ENCODE results near the gene ARHGAP6.
"Not testable (repeated sequence)": the region's sequence is repeated elsewhere in the genome, so short reads cannot be mapped to it uniquely, and the experiment has no call there.

The ARHGAP6 gene

DNA sequence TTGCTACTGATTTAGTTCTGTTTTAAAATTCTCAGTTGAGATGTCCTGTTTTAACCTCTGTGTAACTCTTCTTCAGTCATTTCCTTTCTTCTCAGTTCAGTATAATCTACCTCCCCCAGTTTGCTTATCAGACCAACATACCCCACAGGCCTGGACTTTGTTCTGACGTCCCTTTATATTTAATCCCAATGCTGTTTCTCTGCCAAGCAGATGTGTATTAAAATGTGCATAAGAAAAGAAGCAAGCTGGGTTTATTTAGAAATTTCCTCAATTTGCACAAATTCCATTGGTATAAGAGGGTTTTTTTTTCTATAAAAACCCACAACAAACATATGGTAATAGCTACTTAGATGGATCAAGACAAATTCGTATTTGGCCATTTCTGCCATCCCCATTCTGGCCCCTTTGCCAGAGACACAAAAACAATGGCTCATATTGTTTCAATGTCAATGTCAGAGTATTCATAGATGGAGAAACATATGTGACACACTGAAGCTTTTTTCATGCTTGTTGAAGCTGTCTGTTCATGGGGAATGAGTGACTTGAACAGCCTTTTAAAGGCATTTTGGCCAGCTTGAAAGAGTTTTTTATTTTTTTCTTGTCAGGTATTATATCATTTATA lies 530.0 kb downstream of the ARHGAP6 start:
- DNase-seq: no peak
- Histone ChIP-seq H3K27me3 (ENCODE audit: insufficient read depth, low read depth, severe bottlenecking) (no peaks in the 10 kb centered on the region), H3K36me3 (no peaks in the 10 kb centered on the region)

DNA sequence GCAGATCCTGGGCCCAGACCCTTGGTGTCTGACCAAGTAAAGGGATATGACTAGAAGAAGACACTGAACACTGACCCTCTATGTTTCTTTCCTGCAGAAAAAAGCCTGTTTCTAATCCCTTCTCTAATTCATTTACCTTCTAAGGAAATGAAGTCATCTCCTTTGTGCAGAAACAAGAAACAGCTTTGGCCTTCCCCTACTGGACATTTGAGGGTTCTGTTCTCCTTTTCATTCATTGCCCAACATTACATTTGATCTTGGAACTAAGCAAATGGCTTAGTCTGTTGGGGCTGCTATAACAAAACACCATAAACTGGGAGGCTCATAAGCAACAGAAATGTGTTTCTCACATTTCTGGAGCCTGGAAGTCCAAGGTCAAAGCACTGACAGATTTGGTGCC lies 534.6 kb downstream of the ARHGAP6 start:
- Histone ChIP-seq H3K27me3 (ENCODE audit: insufficient read depth, low read depth, severe bottlenecking) (no peaks in the 10 kb centered on the region), H3K36me3 (no peaks in the 10 kb centered on the region), H3K9me3 (ENCODE audit: severe bottlenecking) (no peaks in the 10 kb centered on the region), H3K4me3 (ENCODE audit: low read depth, low read length) (no peak overlapping the region), H3K27ac (no peak overlapping the region)
- no peak for TF ChIP-seq CTCF (IDR thresholded peaks at IDR 0.05; ENCODE audit: low read depth, low read length)
- no peak for DNase-seq

More for the DNA sequence above, 530.0 kb downstream of the ARHGAP6 start:
- no peak for TF ChIP-seq CTCF (IDR thresholded peaks at IDR 0.05; ENCODE audit: low read depth, low read length)
- Histone ChIP-seq H3K27ac (no peak overlapping the region), H3K4me3 (ENCODE audit: low read depth, low read length) (no peak overlapping the region), H3K9me3 (ENCODE audit: severe bottlenecking) (no peaks in the 10 kb centered on the region)

- Histone ChIP-seq H3K9me3 (ENCODE audit: severe bottlenecking) (no peaks in the 10 kb centered on the region), H3K27ac (no peak overlapping the region), H3K36me3 (no peaks in the 10 kb centered on the region), H3K27me3 (ENCODE audit: insufficient read depth, low read depth, severe bottlenecking) (no peaks in the 10 kb centered on the region), H3K4me3 (ENCODE audit: low read depth, low read length) (no peak overlapping the region)
- no peak for DNase-seq
- no peak for TF ChIP-seq CTCF (IDR thresholded peaks at IDR 0.05; ENCODE audit: low read depth, low read length)
Measured at GRCh38 chrX:11130136-11130535, 535.6 kb downstream of the ARHGAP6 start.

DNA sequence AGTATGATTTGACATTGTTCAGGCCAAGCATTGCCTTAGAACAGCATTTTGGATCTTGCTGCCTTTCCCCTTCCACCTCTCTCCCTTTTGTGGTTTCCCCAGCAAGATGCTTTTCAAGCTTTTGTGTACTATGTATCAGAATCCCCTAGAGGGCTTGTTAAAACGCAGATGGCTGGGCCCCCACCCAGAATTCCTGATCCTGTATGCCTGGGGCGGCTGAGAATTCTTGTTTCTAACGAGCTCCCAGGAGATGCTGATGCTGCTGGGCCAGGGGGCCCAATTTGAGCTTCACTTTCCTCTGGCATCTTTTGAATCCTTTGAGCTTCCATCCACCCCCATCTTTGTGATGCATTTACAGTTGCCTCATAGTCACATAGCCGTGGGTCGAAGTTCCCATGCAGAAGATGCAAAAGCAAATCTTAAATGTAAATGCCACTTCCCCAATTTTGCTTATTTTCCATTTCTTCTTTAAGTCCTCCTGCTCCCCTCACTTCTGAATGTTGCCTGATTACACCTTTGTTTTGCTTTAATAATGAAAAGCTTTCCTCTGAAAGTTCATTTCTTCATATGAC lies 536.1 kb downstream of the ARHGAP6 start:
- no peak overlapping the region for H3K27ac ChIP-seq
- no peaks in the 10 kb centered on the region for H3K27me3 ChIP-seq (ENCODE audit: insufficient read depth, low read depth, severe bottlenecking)
- H3K9me3 ChIP-seq (ENCODE audit: severe bottlenecking): no peaks in the 10 kb centered on the region
- H3K4me3 ChIP-seq (ENCODE audit: low read depth, low read length): no peak overlapping the region
- no peak for TF ChIP-seq CTCF (IDR thresholded peaks at IDR 0.05; ENCODE audit: low read depth, low read length)
- DNase-seq: no peak
- no peaks in the 10 kb centered on the region for H3K36me3 ChIP-seq

DNA sequence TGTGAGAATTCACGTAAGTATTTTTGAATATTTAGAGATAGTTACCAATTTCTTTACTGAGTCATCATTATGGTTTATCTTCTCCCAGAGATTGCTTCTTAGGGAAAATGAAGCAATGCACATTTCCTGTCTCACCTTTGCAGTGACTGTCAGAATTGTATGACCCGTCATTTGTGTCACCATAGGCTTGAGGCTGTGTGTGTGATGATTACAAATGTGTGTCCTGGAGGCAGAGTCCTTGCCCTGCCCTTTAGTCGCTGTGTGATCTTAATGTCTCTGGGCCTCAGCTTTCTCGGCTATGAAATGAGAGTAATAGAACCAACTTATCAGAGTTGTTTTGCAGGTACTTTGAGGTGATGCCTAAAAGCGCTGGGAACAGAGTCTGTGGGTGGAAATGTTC lies 540.7 kb downstream of the ARHGAP6 start:
- DNase-seq: no peak
- Histone ChIP-seq H3K27me3 (ENCODE audit: insufficient read depth, low read depth, severe bottlenecking) (no peaks in the 10 kb centered on the region), H3K4me3 (ENCODE audit: low read depth, low read length) (no peak overlapping the region), H3K9me3 (ENCODE audit: severe bottlenecking) (no peaks in the 10 kb centered on the region), H3K27ac (no peak overlapping the region), H3K36me3 (peaks cover 12% of the 10 kb centered on the region)
- no peak for TF ChIP-seq CTCF (IDR thresholded peaks at IDR 0.05; ENCODE audit: low read depth, low read length)

DNA sequence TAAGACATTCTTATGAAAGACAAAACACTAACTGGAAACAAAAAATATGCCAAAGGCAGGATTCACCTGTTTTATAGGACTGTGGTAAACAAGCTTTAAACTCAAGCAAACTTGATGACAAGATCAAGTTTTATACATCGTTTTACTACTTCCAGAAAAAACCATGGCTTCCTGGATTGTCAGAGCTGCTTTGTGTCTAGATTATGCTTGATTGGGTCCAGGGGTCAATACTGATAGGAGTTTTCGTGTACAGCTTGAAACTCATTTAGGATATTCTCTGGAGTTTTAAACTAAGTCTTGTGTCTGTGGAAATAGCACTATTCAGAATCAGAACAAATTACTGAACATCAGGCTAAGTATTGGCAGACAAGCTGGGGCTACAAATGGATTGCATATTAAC lies 541.6 kb downstream of the ARHGAP6 start:
- Histone ChIP-seq H3K4me3 (ENCODE audit: low read depth, low read length) (no peak overlapping the region), H3K36me3 (peaks cover 12% of the 10 kb centered on the region), H3K27ac (no peak overlapping the region), H3K9me3 (ENCODE audit: severe bottlenecking) (no peaks in the 10 kb centered on the region), H3K27me3 (ENCODE audit: insufficient read depth, low read depth, severe bottlenecking) (no peaks in the 10 kb centered on the region)
- no peak for DNase-seq
- no peak for TF ChIP-seq CTCF (IDR thresholded peaks at IDR 0.05; ENCODE audit: low read depth, low read length)

DNA sequence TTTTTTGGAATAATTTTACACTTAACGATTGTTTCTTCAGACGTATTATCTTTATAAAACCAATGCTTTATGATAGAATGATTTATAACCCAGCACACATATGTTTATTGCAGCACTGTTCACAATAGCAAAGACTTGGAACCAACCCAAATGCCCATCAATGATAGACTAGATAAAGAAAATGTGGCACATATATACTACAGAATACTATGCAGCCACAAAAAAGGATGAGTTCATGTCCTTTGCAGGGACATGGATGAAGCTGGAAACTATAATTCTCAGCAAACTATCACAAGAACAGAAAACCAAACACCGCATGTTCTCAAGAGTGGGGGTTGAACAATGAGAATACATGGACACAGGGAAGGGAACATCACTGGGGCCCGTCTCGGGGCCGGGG lies 542.6 kb downstream of the ARHGAP6 start:
- H3K4me3 ChIP-seq (ENCODE audit: low read depth, low read length); H3K27me3 ChIP-seq (ENCODE audit: insufficient read depth, low read depth, severe bottlenecking); H3K27ac ChIP-seq; DNase-seq; H3K9me3 ChIP-seq (ENCODE audit: severe bottlenecking): not testable (repeated sequence)
- H3K36me3 ChIP-seq: peaks cover 15% of the 10 kb centered on the region

All from WERI-Rb-1 (cell line).